ENCODE data around the gene SORCS2. TPM values are rescaled to one million over a fixed set of nuclear protein-coding genes. Genes with fewer than 3 reads are reported as not detected.
"Not testable (repeated sequence)": the region's sequence is repeated elsewhere in the genome, so short reads cannot be mapped to it uniquely, and the experiment has no call there.

The SORCS2 gene
- total RNA-seq, 2 donors from 2014 or later: 0.68 to 0.92 TPM

DNA sequence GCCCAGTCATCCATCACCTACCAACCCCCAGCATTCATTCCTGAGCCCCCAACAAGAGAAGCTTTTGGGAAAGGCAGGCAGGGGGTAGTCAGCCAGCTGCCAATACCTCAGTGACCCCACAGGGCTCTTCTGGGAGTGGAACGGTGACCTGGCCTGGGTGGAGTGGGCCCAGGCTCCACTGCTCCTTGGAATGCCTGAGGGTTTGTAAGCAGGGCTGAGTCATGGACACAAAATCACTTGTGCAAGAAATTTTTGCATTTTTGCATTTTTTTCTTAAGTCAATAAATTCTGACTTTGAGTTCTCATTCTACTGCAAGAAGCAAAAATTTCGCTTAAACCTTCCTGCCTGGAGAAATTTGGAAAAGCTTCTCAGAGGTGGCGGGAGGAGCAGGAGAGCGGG lies 18.5 kb downstream of the SORCS2 start:
- Histone ChIP-seq H3K27ac (no peak overlapping the region), H3K36me3 (no peaks in the 10 kb centered on the region), H3K4me1 (ENCODE audit: control insufficient read depth in 1 of 2, low read depth in 2 of 2) (peaks cover 19 to 24% of the 10 kb centered on the region in 2 donors), H3K4me3 (no peak overlapping the region), H3K27me3 (replicated peaks; ENCODE audit: insufficient read depth) (no peaks in the 10 kb centered on the region), H3K9me3 (no peaks in the 10 kb centered on the region)
- DNase-seq (ENCODE audit: low spot score) (no peak), ATAC-seq (ENCODE audit: insufficient number of reproducible peaks, low FRiP score, low read depth) (no peak)
- TF ChIP-seq, protein P1, sequence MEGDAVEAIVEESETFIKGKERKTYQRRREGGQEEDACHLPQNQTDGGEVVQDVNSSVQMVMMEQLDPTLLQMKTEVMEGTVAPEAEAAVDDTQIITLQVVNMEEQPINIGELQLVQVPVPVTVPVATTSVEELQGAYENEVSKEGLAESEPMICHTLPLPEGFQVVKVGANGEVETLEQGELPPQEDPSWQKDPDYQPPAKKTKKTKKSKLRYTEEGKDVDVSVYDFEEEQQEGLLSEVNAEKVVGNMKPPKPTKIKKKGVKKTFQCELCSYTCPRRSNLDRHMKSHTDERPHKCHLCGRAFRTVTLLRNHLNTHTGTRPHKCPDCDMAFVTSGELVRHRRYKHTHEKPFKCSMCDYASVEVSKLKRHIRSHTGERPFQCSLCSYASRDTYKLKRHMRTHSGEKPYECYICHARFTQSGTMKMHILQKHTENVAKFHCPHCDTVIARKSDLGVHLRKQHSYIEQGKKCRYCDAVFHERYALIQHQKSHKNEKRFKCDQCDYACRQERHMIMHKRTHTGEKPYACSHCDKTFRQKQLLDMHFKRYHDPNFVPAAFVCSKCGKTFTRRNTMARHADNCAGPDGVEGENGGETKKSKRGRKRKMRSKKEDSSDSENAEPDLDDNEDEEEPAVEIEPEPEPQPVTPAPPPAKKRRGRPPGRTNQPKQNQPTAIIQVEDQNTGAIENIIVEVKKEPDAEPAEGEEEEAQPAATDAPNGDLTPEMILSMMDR (IDR thresholded peaks at IDR 0.05): no peak

DNA sequence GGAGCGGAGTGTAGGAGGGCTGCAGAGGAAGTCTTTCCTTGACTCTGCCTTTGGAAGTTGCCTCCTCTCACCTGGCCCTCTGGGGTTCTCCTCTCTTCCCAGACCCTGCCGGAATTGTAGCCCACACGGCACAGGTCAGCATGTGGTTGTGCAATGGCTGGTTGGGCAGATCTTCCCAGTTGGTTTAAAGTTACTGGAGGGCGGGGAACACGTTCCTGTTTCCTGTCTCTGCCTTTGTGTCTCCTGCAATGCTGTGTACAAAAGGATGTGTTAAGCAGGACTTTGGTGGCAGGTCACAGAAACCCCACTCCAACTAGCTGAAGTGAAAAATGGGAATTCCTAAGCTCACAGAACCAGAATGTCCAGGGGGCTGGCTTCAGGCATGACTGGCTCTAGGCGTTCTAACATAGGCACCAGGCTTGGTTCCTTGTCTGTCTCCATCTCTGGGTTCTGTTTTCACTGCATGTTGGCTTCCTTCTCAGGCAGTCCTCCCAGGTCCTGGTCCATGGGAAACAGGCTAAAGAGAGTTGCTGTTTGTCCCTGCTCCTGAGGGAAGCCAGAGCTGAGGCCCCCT lies 19.9 kb downstream of the SORCS2 start:
- H3K9me3 ChIP-seq: no peaks in the 10 kb centered on the region
- no peaks in the 10 kb centered on the region for H3K27me3 ChIP-seq (replicated peaks; ENCODE audit: insufficient read depth)
- H3K36me3 ChIP-seq: no peaks in the 10 kb centered on the region
- TF ChIP-seq, protein P1 (IDR thresholded peaks at IDR 0.05): no peak
- H3K4me1 ChIP-seq (ENCODE audit: control insufficient read depth in 1 of 2, low read depth in 2 of 2): peaks cover 9 to 11% of the 10 kb centered on the region in 2 donors
- DNase-seq (ENCODE audit: low spot score) (no peak), ATAC-seq (ENCODE audit: insufficient number of reproducible peaks, low FRiP score, low read depth) (no peak)
- no peak overlapping the region for H3K4me3 ChIP-seq
- H3K27ac ChIP-seq: no peak overlapping the region

DNA sequence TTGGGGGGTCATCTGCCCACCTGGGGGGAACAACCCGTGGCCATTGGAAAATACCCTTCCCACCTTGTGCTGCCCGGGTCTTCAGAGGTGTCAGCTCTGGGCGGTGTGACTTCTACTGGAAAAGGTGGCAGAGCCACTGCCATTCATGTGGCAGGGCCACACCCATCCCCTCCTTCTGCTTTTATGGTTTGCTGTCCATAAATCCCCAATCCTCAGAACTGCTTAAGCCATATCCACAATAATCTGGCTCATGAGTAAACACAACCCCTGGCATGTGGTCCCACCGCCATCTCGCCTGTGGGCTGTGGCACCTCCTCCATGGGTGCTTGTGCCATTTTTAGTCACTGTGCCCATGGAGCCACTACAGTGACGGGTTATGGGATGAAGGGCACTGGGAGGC lies 20.6 kb downstream of the SORCS2 start:
- ATAC-seq (ENCODE audit: insufficient number of reproducible peaks, low FRiP score, low read depth) (no peak), DNase-seq (ENCODE audit: low spot score) (no peak)
- Histone ChIP-seq H3K4me3 (no peak overlapping the region), H3K4me1 (ENCODE audit: control insufficient read depth in 1 of 2, low read depth in 2 of 2) (peaks cover 3% of the 10 kb centered on the region in 2 donors), H3K27me3 (replicated peaks; ENCODE audit: insufficient read depth) (no peaks in the 10 kb centered on the region), H3K9me3 (no peaks in the 10 kb centered on the region), H3K27ac (no peak overlapping the region), H3K36me3 (no peaks in the 10 kb centered on the region)
- TF ChIP-seq, protein P1 (IDR thresholded peaks at IDR 0.05): no peak

DNA sequence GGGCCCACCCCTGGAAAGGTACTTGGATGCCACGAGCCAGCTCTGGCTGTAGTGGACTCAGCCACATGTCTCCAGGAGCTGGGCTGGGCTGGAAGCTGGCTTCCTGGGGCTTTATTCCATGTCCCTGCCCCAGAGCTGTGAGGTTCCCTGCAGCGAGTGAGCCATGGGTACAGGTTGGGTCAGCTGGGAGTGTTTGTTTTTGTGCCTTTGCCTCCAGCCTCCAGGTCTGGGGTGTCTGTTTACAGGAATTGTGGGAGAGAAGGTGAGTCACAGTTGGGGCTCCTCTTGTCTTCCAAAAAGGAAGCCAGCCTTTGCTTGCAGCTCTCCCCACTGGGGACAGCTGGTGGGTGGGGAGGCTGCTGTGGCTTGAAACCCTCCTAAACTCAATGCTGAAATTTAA lies 21.5 kb downstream of the SORCS2 start:
- H3K36me3 ChIP-seq: no peaks in the 10 kb centered on the region
- no peak overlapping the region for H3K27ac ChIP-seq
- no peaks in the 10 kb centered on the region for H3K9me3 ChIP-seq
- ATAC-seq (ENCODE audit: insufficient number of reproducible peaks, low FRiP score, low read depth) (no peak), DNase-seq (ENCODE audit: low spot score) (no peak)
- TF ChIP-seq, protein P1 (IDR thresholded peaks at IDR 0.05): no peak
- no peaks in the 10 kb centered on the region for H3K4me1 ChIP-seq (ENCODE audit: control insufficient read depth in 1 of 2, low read depth in 2 of 2)
- no peak overlapping the region for H3K4me3 ChIP-seq
- H3K27me3 ChIP-seq (replicated peaks; ENCODE audit: insufficient read depth): no peaks in the 10 kb centered on the region

DNA sequence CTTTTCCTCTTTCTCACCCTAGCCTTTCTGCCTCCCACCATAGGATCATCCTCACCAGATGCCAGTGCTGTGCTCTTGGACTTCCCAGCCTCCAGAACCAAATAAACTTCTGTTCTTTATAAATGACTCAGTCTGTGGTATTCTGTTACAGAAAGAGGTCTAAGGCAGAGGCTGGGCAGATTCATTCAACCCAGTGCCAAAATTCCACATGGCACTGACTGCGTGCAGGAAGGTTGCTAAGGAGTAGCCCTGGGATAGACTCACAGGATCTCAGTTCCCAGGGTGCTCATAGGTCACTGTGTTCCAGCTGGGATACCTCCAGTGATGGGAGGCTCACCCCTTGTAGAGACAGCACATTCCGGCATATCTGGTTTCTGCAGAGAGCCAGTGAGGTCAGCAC lies 22.0 kb downstream of the SORCS2 start:
- Histone ChIP-seq H3K36me3 (no peaks in the 10 kb centered on the region), H3K27me3 (replicated peaks; ENCODE audit: insufficient read depth) (no peaks in the 10 kb centered on the region), H3K4me1 (ENCODE audit: control insufficient read depth in 1 of 2, low read depth in 2 of 2) (no peaks in the 10 kb centered on the region), H3K4me3 (no peak overlapping the region), H3K27ac (no peak overlapping the region), H3K9me3 (no peaks in the 10 kb centered on the region)
- ATAC-seq (ENCODE audit: insufficient number of reproducible peaks, low FRiP score, low read depth) (no peak), DNase-seq (ENCODE audit: low spot score) (no peak)
- TF ChIP-seq, protein P1 (IDR thresholded peaks at IDR 0.05): no peak

DNA sequence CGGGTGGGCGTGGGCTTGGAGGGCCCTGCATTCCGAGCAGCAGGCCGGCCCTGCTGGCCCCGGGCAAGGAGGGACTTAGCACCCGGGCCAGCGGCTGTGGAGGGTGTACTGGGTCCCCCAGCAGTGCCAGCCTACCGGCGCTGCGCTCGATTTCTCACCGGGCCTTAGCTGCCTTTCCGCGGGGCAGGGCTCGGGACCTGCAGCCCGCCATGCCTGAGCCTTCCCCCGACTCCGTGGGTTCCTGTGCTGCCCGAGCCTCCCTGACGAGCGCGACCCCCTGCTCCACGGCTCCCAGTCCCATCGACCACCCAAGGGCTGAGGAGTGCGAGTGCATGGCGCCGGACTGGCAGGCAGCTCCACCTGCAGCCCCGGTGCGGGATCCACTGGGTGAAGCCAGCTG lies 22.8 kb downstream of the SORCS2 start:
- ATAC-seq (ENCODE audit: insufficient number of reproducible peaks, low FRiP score, low read depth); DNase-seq (ENCODE audit: low spot score); H3K27ac ChIP-seq; H3K4me1 ChIP-seq (ENCODE audit: control insufficient read depth in 1 of 2, low read depth in 2 of 2); H3K27me3 ChIP-seq (replicated peaks; ENCODE audit: insufficient read depth); H3K36me3 ChIP-seq; H3K4me3 ChIP-seq; H3K9me3 ChIP-seq: not testable (repeated sequence)
